Measurements from ENCODE around the gene MGMT. TPM values are rescaled to one million over a fixed set of nuclear protein-coding genes. Genes with fewer than 3 reads are reported as not detected.

Gene MGMT
- total RNA-seq, 4 donors from 2014 or later, result 10.9 to 37.7 (median 16.0) TPM

DNA sequence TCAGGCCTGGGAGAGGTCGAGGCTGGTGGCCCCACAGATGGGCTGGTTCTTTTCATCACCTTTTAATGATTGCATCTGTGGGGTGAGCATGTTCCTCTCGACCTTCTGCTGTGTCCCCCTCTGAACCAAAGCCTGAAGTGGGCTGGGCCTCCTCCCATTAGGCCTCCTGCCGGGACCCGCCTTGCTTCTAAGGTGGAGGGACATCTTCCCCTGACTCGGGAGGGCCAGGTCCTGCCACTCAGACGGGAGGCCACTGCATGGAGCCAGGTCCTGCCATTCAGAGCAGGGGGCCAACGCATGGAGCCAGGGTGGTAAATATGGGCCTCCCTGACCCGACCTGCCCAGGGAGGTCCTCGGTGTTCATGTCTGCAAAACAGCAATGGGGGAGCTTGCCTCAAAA is 308.6 kb downstream of the MGMT start:
- H3K9me3 ChIP-seq, result no peaks in the 10 kb centered on the region
- intact Hi-C loops (cut with DNase I; ENCODE audit: low total_unique reads), result no loop called here
- no peaks in the 10 kb centered on the region for H3K36me3 ChIP-seq
- H3K27me3 ChIP-seq, result no peaks in the 10 kb centered on the region
- H3K27ac ChIP-seq, result no peak overlapping the region
- TF ChIP-seq, protein P1, sequence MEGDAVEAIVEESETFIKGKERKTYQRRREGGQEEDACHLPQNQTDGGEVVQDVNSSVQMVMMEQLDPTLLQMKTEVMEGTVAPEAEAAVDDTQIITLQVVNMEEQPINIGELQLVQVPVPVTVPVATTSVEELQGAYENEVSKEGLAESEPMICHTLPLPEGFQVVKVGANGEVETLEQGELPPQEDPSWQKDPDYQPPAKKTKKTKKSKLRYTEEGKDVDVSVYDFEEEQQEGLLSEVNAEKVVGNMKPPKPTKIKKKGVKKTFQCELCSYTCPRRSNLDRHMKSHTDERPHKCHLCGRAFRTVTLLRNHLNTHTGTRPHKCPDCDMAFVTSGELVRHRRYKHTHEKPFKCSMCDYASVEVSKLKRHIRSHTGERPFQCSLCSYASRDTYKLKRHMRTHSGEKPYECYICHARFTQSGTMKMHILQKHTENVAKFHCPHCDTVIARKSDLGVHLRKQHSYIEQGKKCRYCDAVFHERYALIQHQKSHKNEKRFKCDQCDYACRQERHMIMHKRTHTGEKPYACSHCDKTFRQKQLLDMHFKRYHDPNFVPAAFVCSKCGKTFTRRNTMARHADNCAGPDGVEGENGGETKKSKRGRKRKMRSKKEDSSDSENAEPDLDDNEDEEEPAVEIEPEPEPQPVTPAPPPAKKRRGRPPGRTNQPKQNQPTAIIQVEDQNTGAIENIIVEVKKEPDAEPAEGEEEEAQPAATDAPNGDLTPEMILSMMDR (IDR thresholded peaks at IDR 0.05), result no peak
- no peak overlapping the region for H3K4me3 ChIP-seq
- DNase-seq, result peak in 1 of 2 donors; percentile 5
- H3K4me1 ChIP-seq, result no peaks in the 10 kb centered on the region

DNA sequence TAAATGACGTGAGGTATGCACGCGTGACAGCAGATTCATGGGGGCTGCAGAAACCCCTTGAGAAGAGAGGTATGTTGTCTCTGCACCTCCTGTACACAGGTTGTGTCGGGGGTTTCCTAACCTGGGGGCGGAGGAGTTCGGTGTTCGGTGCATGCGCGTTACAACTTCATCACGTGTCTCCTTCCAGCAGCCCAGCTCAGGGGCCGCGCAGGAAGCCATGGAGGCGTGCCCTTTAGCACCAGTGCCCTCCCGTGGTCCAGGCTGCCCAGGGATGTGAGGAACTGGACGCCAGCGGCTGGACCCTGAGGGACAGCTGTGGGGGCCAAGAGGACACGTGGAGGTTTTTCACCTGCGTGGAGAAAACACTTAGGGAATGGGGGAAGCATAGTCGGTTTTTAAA is 310.6 kb downstream of the MGMT start:
- no peak overlapping the region for H3K27ac ChIP-seq
- intact Hi-C loops (cut with DNase I; ENCODE audit: low total_unique reads), result no loop called here
- H3K27me3 ChIP-seq, result no peaks in the 10 kb centered on the region
- no peaks in the 10 kb centered on the region for H3K9me3 ChIP-seq
- H3K4me1 ChIP-seq, result no peaks in the 10 kb centered on the region
- no peaks in the 10 kb centered on the region for H3K36me3 ChIP-seq
- DNase-seq, result no peak
- H3K4me3 ChIP-seq, result no peak overlapping the region
- no peak for TF ChIP-seq POLR2A (IDR thresholded peaks at IDR 0.05)
- TF ChIP-seq, protein P1 (IDR thresholded peaks at IDR 0.05), result no peak

DNA sequence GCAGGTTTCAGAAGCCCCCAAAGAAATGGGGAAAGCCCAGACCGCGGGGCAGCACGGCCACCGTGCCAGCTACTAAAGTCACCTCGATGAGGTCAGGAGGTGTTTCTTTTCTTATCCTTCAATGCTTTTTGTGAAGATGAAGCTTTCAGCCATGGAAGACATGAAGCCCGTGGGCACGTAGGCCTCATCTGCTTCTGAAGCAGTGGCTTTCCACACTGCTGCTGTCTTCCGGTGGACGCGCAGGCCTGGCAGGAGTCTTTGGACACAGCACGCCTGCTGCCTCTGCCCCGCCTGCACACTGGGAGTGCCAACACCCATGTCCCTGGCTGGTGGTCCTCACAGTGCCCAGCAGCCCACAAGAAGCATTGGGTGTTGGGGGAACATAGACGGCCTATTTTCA is 311.5 kb downstream of the MGMT start:
- TF ChIP-seq, protein P1 (IDR thresholded peaks at IDR 0.05), result no peak
- TF ChIP-seq POLR2A (IDR thresholded peaks at IDR 0.05), result no peak
- intact Hi-C loops (cut with DNase I; ENCODE audit: low total_unique reads), result no loop called here
- no peaks in the 10 kb centered on the region for H3K27me3 ChIP-seq
- H3K4me1 ChIP-seq, result no peaks in the 10 kb centered on the region
- no peak overlapping the region for H3K4me3 ChIP-seq
- no peaks in the 10 kb centered on the region for H3K36me3 ChIP-seq
- H3K27ac ChIP-seq, result no peak overlapping the region
- no peaks in the 10 kb centered on the region for H3K9me3 ChIP-seq
- no peak for DNase-seq

DNA sequence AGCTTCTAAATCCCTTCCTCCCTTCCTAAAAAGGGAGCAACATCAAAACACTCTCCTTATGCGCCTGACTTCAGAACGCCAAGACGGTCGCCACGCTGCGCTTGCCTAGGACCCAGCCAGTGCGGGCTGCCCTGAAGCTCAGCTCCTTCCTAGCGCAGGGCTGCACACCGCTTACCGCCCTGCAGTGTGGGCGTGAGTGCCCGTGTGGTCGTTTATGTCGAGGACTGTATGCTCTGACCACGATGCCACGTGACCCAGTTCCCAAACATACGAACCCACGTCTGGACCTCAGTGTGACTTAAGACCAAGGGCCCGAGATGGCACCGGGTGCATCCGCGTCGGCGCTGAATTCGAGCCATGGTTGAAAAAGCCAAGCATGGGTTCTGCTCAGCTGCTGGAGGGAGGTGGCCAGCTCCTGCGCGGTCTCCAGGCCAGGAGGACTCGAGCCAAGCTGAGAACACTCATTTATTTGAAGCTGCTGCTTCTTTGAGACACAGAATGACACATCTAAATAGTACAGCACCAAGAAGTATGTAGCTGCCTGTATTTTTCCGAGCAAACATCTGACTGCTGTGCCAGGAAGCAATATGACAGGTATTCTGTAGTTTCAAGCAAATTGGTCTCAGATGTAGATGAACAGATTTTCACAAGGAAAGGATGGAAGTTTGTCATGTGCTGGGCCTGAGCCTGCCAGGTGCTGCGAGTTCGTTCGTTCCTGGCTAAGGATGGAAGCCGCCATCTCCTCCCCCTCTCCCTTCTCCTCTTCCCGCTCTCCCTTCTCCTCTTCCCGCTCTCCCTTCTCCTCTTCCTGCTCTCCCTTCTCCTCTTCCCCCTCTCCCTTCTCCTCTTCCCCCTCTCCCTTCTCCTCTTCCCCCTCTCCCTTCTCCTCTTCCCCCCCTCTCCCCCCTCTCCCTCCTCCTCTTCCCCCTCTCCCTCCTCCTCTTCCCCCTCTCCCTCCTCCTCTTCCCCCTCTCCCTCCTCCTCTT is 312.4 kb downstream of the MGMT start:
- Histone ChIP-seq H3K36me3 (no peaks in the 10 kb centered on the region), H3K4me1 (no peaks in the 10 kb centered on the region), H3K27ac (no peak overlapping the region), H3K27me3 (no peaks in the 10 kb centered on the region), H3K4me3 (no peak overlapping the region), H3K9me3 (no peaks in the 10 kb centered on the region)
- no peak for DNase-seq
- TF ChIP-seq, protein P1 (IDR thresholded peaks at IDR 0.05), result no peak
- TF ChIP-seq POLR2A (IDR thresholded peaks at IDR 0.05), result no peak
- intact Hi-C loops (cut with DNase I; ENCODE audit: low total_unique reads), result no loop called here

DNA sequence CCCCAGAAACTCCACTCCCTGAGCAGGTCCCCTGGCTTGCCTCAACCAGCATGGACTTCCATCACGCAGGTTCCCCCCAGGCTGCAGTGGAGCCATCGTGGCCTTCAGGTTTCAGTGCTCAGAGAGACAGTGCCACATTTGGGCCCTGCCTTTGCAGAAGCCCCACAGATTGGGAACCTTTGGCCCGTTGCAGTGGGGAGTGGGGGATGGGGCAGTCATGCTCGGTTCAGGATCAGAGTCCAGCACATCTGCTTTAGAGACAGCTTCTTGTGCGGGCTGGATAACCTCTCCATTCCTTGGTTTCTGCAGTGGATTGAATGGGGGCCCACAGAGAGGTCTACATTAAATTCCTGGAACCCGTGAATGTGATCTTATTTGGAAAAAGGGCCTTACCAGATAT is 313.2 kb downstream of the MGMT start:
- TF ChIP-seq, protein P1 (IDR thresholded peaks at IDR 0.05), result no peak
- TF ChIP-seq POLR2A (IDR thresholded peaks at IDR 0.05), result no peak
- intact Hi-C loops (cut with DNase I; ENCODE audit: low total_unique reads), result no loop called here
- Histone ChIP-seq H3K4me3 (no peak overlapping the region), H3K36me3 (no peaks in the 10 kb centered on the region), H3K27ac (no peak overlapping the region), H3K27me3 (no peaks in the 10 kb centered on the region), H3K4me1 (no peaks in the 10 kb centered on the region), H3K9me3 (no peaks in the 10 kb centered on the region)
- no peak for DNase-seq
